NCI-H128 (cell line): ENCODE measurements around the gene CCL24.
"Not testable (repeated sequence)": the region's sequence is repeated elsewhere in the genome, so short reads cannot be mapped to it uniquely, and the experiment has no call there.

Experiments
- DNase-seq: peaks from one replicate; lab custom pipeline; 2025; ENCODE audit not compliant: unreplicated experiment; lab: John Stamatoyannopoulos, UW

CCL24 gene

DNA sequence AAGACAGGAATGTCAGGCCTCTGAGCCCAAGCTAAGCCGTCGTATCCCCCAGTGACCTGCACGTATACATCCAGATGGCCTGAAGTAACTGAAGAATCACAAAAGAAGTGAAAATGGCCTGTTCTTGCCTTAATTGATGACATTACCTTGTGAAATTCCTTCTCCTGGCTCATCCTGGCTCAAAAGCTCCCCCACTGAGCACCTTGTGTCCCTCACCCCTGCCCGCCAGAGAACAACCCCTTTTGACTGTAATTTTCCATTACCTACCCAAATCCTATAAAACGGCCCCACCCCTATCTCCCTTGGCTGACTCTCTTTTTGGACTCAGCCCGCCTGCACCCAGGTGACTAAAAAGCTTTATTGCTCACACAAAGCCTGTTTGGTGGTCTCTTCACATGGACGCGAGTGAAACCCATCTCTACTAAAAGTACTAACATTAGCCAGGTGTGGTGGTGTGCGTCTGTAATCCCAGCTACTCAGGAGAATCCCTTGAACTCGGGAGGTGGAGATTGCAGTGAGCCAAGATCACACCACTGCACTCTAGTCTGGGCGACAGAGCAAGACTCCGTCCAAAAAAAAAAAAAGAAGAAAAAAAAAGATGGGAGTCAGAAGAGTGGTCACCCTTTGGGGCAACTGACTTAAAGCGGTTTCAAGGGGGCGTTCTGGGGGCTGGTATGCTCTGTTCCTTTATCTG, 25.3 kb downstream of the CCL24 start:
- DNase-seq: not testable (repeated sequence)

GRCh38 chr7:75783058-75783457, 30.5 kb downstream of the CCL24 start:
- not testable (repeated sequence) for DNase-seq

DNA sequence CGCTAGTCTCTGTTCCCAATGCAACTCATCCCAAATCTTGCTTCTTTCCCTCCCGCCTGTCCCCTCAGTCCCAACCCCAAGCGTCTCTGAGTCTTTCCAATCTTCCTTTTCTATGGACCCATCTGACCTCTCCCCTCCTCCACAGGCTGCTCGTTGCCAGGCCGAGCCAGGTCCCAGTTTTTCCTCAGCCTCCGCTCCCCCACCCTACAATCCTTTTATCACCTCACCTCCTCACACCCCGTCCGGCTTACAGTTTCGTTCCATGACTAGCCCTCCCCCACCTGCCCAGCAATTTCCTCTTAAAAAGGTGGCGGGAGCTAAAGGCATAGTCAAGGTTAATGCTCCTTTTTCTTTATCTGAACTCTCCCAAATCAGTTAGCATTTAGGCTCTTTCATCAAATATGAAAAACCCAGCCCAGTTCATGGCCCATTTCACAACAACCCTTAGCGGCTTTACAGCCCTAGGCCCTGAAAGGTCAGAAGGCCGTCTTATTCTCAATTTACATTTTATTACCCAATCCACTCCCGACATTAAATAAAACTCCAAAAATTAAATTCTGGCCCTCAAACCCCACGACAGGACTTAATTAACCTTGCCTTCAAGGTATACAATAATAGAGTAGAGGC, 32.8 kb downstream of the CCL24 start:
- DNase-seq: not testable (repeated sequence)

- DNase-seq: not testable (repeated sequence)
Measured at GRCh38 chr7:75779516-75779915, 34.1 kb downstream of the CCL24 start.

- not testable (repeated sequence) for DNase-seq
Measured at GRCh38 chr7:75779035-75779434, 34.6 kb downstream of the CCL24 start.

- DNase-seq: no peak
Measured at GRCh38 chr7:75776295-75776971, 37.2 kb downstream of the CCL24 start.

- DNase-seq: not testable (repeated sequence)
Measured at GRCh38 chr7:75773958-75774357, 39.6 kb downstream of the CCL24 start.

DNA sequence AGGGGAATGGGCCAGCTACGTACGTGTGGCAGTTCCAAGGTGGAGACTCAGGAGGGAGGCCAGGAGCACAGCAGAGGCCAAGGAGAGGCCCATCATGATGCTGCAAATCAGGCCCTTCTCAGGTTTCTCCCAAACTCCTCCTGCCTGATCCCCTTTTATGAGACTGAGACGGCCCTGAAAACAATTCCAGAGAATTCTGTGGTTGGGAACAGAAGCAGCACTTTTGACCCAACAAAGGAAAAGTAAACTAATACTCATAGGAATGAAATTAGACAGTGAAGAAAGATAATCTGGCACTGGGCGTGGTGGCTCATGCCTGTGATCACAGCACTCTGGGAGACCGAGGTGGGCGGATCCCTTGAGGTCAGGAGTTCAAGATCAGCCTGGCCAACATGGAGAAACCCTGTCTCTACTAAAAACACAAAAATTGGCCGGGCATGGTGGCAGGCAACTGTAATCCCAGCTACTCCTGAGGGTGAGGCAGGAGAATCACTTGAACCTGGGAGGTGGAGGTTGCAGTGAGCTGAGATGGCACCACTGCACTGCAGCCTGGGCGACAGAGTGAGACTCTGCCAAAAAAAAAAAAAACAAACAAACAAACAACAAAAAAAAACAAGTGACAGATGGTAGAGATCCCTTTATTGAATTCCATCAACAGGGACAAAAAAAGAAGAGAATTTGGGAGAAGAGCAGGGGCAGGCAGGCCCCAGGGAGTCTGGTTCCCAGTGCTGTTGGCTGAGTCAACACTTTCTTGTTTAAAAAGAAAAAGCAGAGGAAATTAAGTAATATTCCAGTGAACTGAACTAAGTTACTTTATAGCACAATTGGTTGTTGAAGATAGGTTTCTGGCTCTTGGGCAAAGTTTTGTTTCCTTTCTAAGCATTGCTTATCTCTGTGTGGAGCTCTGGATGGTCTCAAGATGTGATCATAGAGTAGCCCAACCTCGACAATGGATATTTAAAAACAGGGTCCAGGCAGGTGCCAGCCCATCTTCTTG, 41.2 kb downstream of the CCL24 start, which contains the start of gene CCL26:
Gene CCL26, minus strand, starts transcription at position 131 of the 997 bp plus-strand sequence. Its CDS starts 35 bp downstream, at position 96.
- DNase-seq: no peak

- DNase-seq: no peak
Measured at GRCh38 chr7:75771224-75771623, 42.4 kb downstream of the CCL24 start.

- DNase-seq: no peak
Measured at GRCh38 chr7:75762350-75762917, 51.2 kb downstream of the CCL24 start.

GRCh38 chr7:75761801-75762200, 51.8 kb downstream of the CCL24 start:
- not testable (repeated sequence) for DNase-seq
